ENCODE results near the gene EDC4.

GRCh38 chr16:67924140-67924906, 51.5 kb downstream of the EDC4 start:
- TF ChIP-seq CTCF (conservative IDR thresholded peaks at IDR 0.05): no peak
- TF ChIP-seq EZH2 (IDR thresholded peaks at IDR 0.05; ENCODE audit: low read depth): no peak
